Measurements from ENCODE around the gene NAALADL1. TPM values are rescaled to one million over a fixed set of nuclear protein-coding genes. Genes with fewer than 3 reads are reported as not detected.
"Not testable (repeated sequence)": the region's sequence is repeated elsewhere in the genome, so short reads cannot be mapped to it uniquely, and the experiment has no call there.

NAALADL1 gene
- total and polyA plus RNA-seq, 2 experiments from 2014 or later: 0.13 TPM; not detected in 1

DNA sequence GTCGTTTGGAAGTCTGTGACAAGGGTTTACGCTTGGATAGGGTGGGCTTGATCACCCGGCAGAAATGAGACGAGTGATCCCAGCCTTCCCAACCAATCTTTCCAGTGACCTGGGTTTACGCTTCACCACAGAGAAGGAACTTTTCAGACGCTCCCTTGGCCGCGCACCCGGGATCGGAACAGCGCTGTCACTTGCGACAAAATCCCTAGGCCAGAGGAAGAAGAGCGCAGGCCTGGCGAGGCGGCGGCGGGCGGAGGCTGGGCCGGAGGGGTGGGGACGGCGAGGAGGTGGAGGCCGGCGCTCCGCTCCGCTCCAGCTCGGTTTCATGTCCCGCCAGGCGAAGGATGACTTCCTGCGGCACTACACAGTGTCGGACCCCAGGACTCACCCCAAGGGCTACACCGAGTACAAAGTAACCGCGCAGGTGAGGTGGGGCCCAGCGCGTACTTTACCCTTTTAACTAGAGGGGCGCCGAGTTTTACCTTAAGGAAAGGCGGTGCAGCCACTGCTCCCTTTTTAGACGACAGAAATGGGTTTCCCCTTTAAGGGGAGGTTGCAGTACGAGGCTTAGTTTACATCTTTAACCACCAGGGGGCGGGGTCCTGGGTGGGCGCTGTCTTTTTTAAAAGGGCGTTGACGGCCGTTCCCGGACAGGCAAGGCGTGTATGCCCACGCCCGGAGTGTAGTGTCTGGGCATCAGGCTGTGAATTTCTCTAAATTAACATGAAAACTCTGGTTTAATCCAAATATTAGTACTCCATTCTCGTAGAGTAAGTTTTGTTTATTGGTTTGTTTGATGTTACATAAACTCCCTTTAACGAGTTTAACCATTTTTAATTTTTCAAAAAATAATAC is 30.9 kb downstream of the NAALADL1 start, which contains the start of gene SNX15:
Gene SNX15 (plus strand): TSS at position 227 of the 855 bp plus-strand sequence. CDS start 99 bp downstream, at position 326.
- H3K27ac ChIP-seq: peak within 1 kb of the TSS; percentile 85
- peaks cover 17% of the 10 kb centered on the region for H3K79me2 ChIP-seq
- peak within 1 kb of the TSS; percentile 75 for H2AFZ ChIP-seq
- no peaks in the 10 kb centered on the region for H3K36me3 ChIP-seq (replicated peaks; ENCODE audit: insufficient read depth, low read depth)
- peak within 1 kb of the TSS; percentile 80 for H3K4me2 ChIP-seq
- 1% methylated on average over 51 of the region's 51 CpGs for WGBS (ENCODE audit: low lambda C conversion rate, missing lambda C conversion rate)
- H3K4me1 ChIP-seq (ENCODE audit: insufficient read depth): peaks cover 4% of the 10 kb centered on the region
- H3K9me2 ChIP-seq (replicated peaks; ENCODE audit: insufficient read depth): no peaks in the 10 kb centered on the region
- peak; percentile 97 for DNase-seq (ENCODE audit: low spot score)
- peak within 1 kb of the TSS; percentile 46 for H3K4me3 ChIP-seq
- no peaks in the 10 kb centered on the region for H4K20me1 ChIP-seq (ENCODE audit: insufficient read depth, poor library complexity, severe bottlenecking)
- H3K9me3 ChIP-seq (ENCODE audit: low read depth): no peaks in the 10 kb centered on the region
- no peaks in the 10 kb centered on the region for H3K27me3 ChIP-seq
- no peak for TF ChIP-seq EZH2phosphoT487 (IDR thresholded peaks at IDR 0.05; ENCODE audit: low read depth, severe bottlenecking, unreplicated experiment)
- TF ChIP-seq CTCF (IDR thresholded peaks at IDR 0.05; ENCODE audit: poor library complexity): peak; percentile 64
- TF ChIP-seq EZH2 (IDR thresholded peaks at IDR 0.05; ENCODE audit: borderline replicate concordance): no peak

- Histone ChIP-seq H3K79me2 (peaks cover 17% of the 10 kb centered on the region), H3K9me3 (ENCODE audit: low read depth) (no peaks in the 10 kb centered on the region), H3K9me2 (replicated peaks; ENCODE audit: insufficient read depth) (no peaks in the 10 kb centered on the region), H3K36me3 (replicated peaks; ENCODE audit: insufficient read depth, low read depth) (no peaks in the 10 kb centered on the region), H2AFZ (peak overlapping the region; percentile 75), H3K4me2 (peak overlapping the region; percentile 80), H3K27me3 (no peaks in the 10 kb centered on the region), H3K4me1 (ENCODE audit: insufficient read depth) (peaks cover 4% of the 10 kb centered on the region), H3K27ac (peak overlapping the region; percentile 26), H4K20me1 (ENCODE audit: insufficient read depth, poor library complexity, severe bottlenecking) (no peaks in the 10 kb centered on the region), H3K4me3 (peak overlapping the region; percentile 17)
- 62% methylated on average over 10 of the region's 10 CpGs for WGBS (ENCODE audit: low lambda C conversion rate, missing lambda C conversion rate)
- no peak for DNase-seq (ENCODE audit: low spot score)
- no peak for TF ChIP-seq CTCF (IDR thresholded peaks at IDR 0.05; ENCODE audit: poor library complexity)
- no peak for TF ChIP-seq EZH2phosphoT487 (IDR thresholded peaks at IDR 0.05; ENCODE audit: low read depth, severe bottlenecking, unreplicated experiment)
- no peak for TF ChIP-seq EZH2 (IDR thresholded peaks at IDR 0.05; ENCODE audit: borderline replicate concordance)
These were observed 31.5 kb downstream of the NAALADL1 start for GRCh38 chr11:65026810-65027209.

DNA sequence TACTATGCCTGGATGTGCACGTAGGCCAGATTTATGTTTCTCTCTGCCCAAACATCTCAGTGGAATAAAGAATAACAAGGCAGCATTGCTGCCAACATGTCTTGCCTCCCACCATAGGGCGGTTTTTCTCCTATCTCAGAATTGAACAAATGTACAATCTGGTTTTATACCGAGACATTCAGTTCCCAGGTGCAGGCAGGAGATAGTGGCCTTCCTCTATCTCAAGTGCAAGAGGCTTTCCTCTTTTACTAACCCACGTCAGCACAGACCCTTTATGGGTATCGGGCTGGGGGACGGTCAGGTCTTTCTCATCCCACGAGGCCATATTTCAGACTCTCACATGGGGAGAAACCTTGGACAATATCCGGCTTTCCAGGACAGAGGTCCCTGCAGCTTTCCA is 34.9 kb downstream of the NAALADL1 start:
- not testable (repeated sequence) for H3K9me3 ChIP-seq (ENCODE audit: low read depth); H2AFZ ChIP-seq; H3K4me2 ChIP-seq; H3K4me1 ChIP-seq (ENCODE audit: insufficient read depth); H3K36me3 ChIP-seq (replicated peaks; ENCODE audit: insufficient read depth, low read depth); H3K9me2 ChIP-seq (replicated peaks; ENCODE audit: insufficient read depth); H3K79me2 ChIP-seq; H3K4me3 ChIP-seq; H4K20me1 ChIP-seq (ENCODE audit: insufficient read depth, poor library complexity, severe bottlenecking); H3K27me3 ChIP-seq; DNase-seq (ENCODE audit: low spot score); H3K27ac ChIP-seq
- WGBS (ENCODE audit: low lambda C conversion rate, missing lambda C conversion rate): 81% methylated on average over 8 of the region's 8 CpGs

GRCh38 chr11:65021509-65021908 is 36.8 kb downstream of the NAALADL1 start:
- Histone ChIP-seq H3K4me2 (no peak overlapping the region), H3K27ac (no peak overlapping the region), H3K4me3 (no peak overlapping the region), H3K9me2 (replicated peaks; ENCODE audit: insufficient read depth) (no peaks in the 10 kb centered on the region), H3K27me3 (no peaks in the 10 kb centered on the region), H3K4me1 (ENCODE audit: insufficient read depth) (peaks cover 4% of the 10 kb centered on the region), H3K9me3 (ENCODE audit: low read depth) (no peaks in the 10 kb centered on the region), H2AFZ (no peak overlapping the region), H3K79me2 (peaks cover 3% of the 10 kb centered on the region), H3K36me3 (replicated peaks; ENCODE audit: insufficient read depth, low read depth) (no peaks in the 10 kb centered on the region), H4K20me1 (ENCODE audit: insufficient read depth, poor library complexity, severe bottlenecking) (no peaks in the 10 kb centered on the region)
- 96% methylated on average over 10 of the region's 11 CpGs for WGBS (ENCODE audit: low lambda C conversion rate, missing lambda C conversion rate)
- DNase-seq (ENCODE audit: low spot score): no peak
- TF ChIP-seq CTCF (IDR thresholded peaks at IDR 0.05; ENCODE audit: poor library complexity): no peak
- TF ChIP-seq EZH2 (IDR thresholded peaks at IDR 0.05; ENCODE audit: borderline replicate concordance): no peak
- no peak for TF ChIP-seq EZH2phosphoT487 (IDR thresholded peaks at IDR 0.05; ENCODE audit: low read depth, severe bottlenecking, unreplicated experiment)

Measured in hepatocyte (in vitro differentiated cells).